DMS53 treated with DMSO at 0.1 percent for 48 hours (cell line): ENCODE measurements around the gene MBOAT7.

Source experiments
- DNase-seq: peaks from one replicate; lab custom pipeline; 2025; ENCODE audit not compliant: unreplicated experiment; lab: John Stamatoyannopoulos, UW

The MBOAT7 gene

GRCh38 chr19:54164369-54165068, 24.9 kb downstream of the MBOAT7 start:
- DNase-seq, result peak; percentile 52

GRCh38 chr19:54162884-54163283, 26.5 kb downstream of the MBOAT7 start:
- DNase-seq, result no peak

GRCh38 chr19:54162241-54162805, 27.1 kb downstream of the MBOAT7 start:
- peak; percentile 90 for DNase-seq

GRCh38 chr19:54160854-54161253, 28.5 kb downstream of the MBOAT7 start:
- DNase-seq, result peak; percentile 20

GRCh38 chr19:54160182-54160811, 29.1 kb downstream of the MBOAT7 start:
- peak; percentile 54 for DNase-seq

GRCh38 chr19:54159352-54160181, 29.8 kb downstream of the MBOAT7 start, which contains the start of gene LENG1:
Gene LENG1, minus strand, starts transcription at chr19:54159721. Its CDS starts 26 bp downstream, at chr19:54159695.
- DNase-seq, result peak; percentile 99

- DNase-seq, result no peak
Measured at GRCh38 chr19:54158812-54159351, 30.5 kb downstream of the MBOAT7 start.

- no peak for DNase-seq
Measured at GRCh38 chr19:54156953-54157352, 32.4 kb downstream of the MBOAT7 start.

- DNase-seq, result no peak
Measured at GRCh38 chr19:54156490-54156889, 32.9 kb downstream of the MBOAT7 start.

- DNase-seq, result no peak
Measured at GRCh38 chr19:54155694-54156093, 33.7 kb downstream of the MBOAT7 start.

GRCh38 chr19:54154603-54155345, 34.6 kb downstream of the MBOAT7 start:
- DNase-seq, result no peak

- no peak for DNase-seq
Measured at GRCh38 chr19:54153731-54154326, 35.6 kb downstream of the MBOAT7 start.

GRCh38 chr19:54152878-54153524, 36.4 kb downstream of the MBOAT7 start:
- no peak for DNase-seq

- DNase-seq, result no peak
Measured at GRCh38 chr19:54152267-54152666, 37.1 kb downstream of the MBOAT7 start.

- no peak for DNase-seq
Measured at GRCh38 chr19:54151362-54152035, 37.9 kb downstream of the MBOAT7 start.

GRCh38 chr19:54149021-54149812, 40.2 kb downstream of the MBOAT7 start:
- DNase-seq, result no peak

- no peak for DNase-seq
Measured at GRCh38 chr19:54148158-54148557, 41.2 kb downstream of the MBOAT7 start.

- DNase-seq, result no peak
Measured at GRCh38 chr19:54147676-54148075, 41.7 kb downstream of the MBOAT7 start.
